ENCODE results near the gene PEA15.

PEA15 gene

DNA sequence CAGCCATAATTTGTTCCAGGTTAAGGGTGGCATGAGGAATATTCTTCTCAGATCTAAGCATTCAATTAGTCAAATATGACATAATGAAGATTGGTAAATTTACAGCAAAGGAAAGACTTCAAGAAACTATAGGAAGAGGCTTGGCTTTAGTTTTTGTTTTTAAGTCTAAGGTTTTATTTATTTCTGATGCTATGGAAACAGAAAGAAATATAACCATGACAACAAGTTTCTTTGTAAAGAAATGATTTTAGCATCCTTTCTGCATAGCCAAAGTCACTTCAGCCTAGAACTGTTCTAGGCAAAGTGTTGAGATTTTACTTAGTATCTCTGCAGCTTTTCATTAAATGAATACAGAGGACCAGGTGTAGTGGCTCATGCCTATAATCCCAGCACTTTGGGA lies 27.7 kb downstream of the PEA15 start:
- H3K4me3 ChIP-seq (ENCODE audit: low read length) = no peak overlapping the region
- no peak for DNase-seq (ENCODE audit: low read depth)
- TF ChIP-seq CTCF (conservative IDR thresholded peaks at IDR 0.05; ENCODE audit: low read depth, low read length) = no peak

DNA sequence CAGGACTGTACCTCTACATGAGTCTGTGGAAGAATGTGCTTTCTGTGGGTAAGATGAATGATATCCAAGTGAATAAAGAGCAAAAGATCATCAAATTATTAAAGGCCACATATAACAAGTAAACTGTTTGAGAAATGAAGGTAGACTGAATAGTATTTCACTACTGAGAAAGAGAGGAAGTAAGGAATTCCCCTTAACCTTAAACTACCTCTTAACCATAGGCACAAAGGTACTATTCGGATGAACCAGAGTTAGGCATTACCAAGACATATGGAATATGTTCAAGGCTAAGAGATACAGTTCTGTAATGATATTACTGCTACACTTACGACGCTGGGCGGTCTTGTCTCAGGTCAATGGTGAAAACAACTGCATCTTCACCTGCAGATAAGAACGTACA lies 31.6 kb downstream of the PEA15 start:
- H3K4me3 ChIP-seq (ENCODE audit: low read length) = no peak overlapping the region
- no peak for TF ChIP-seq CTCF (conservative IDR thresholded peaks at IDR 0.05; ENCODE audit: low read depth, low read length)
- DNase-seq (ENCODE audit: low read depth) = no peak

GRCh38 chr1:160237558-160237957 lies 32.4 kb downstream of the PEA15 start:
- no peak for TF ChIP-seq CTCF (conservative IDR thresholded peaks at IDR 0.05; ENCODE audit: low read depth, low read length)
- no peak for DNase-seq (ENCODE audit: low read depth)

DNA sequence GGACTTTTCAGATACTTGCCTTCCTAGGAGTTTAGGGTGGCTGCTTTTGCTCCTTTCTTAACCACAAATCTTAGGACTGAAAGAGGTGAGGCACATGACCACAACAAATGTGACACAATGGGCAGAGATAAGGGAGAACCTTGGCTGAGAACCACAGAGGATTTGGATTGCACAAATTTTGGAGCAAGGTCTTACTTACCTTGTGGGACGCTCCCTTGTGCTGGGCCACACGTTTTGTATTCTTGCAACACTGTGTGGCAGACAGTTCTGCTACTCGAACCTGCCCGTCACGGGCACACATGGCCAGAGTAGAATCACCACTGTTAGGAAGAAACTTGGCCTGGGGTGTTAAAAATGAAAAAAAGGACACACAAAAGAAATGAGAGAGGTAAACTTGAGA lies 33.2 kb downstream of the PEA15 start:
- no peak overlapping the region for H3K4me3 ChIP-seq (ENCODE audit: low read length)
- DNase-seq (ENCODE audit: low read depth) = no peak
- no peak for TF ChIP-seq CTCF (conservative IDR thresholded peaks at IDR 0.05; ENCODE audit: low read depth, low read length)

More at GRCh38 chr1:160237558-160237957, 32.4 kb downstream of the PEA15 start:
- H3K4me3 ChIP-seq (ENCODE audit: low read length) = no peak overlapping the region

DNA sequence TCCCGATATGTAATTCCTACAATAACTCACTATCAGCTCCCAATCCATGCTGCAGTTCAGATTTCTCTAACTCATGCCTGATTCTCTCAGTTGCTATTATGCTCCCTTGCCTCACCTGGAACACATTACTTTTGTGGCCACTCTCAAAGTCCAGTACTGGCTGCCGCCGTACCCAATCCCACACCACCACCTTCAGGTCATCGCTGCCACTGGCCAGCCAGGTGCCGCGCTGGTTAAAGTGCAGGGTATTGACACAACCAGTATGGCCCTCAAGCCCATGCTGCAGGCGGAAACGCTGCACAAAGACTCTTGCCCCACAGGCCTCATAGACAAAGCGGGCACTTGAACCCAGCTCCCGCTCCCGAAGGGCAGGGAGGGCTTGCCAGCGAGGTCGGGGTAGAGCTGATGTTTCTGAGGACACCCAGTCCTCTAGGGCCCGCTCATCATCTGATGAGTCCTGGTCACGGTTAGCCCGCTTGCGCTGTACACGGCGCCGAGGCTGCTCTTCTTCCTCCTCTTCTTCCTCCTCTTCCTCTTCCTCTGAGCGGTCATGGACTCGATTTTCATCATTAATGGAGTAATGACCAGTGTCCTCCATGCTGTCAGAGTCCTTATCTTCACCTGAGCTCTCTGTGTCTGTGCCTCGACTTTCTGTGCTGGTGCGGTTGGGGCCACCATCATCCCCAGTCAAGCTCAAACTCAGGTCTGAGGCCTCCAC lies 34.6 kb downstream of the PEA15 start:
- no peak for TF ChIP-seq CTCF (conservative IDR thresholded peaks at IDR 0.05; ENCODE audit: low read depth, low read length)
- no peak for DNase-seq (ENCODE audit: low read depth)
- no peak overlapping the region for H3K4me3 ChIP-seq (ENCODE audit: low read length)

DNA sequence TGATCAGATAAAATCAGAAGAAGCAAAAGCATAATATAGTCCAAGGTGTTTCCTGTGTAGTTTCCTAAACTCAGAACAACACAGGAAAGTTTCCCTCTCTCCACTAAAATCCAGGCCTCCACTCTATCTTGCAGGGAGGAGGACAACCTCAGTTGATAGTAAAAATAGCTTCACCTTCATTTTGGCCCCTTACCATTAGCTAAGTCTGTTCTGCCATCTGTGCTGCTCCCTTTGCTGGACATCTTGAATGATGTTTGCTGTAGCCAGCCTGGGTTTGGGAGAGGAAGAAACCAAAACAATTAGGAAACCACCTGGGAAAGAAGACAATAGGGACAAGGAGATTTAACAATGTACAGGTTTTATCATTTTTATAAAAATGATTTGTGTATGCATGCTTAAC lies 38.6 kb downstream of the PEA15 start:
- TF ChIP-seq CTCF (conservative IDR thresholded peaks at IDR 0.05; ENCODE audit: low read depth, low read length) = no peak
- H3K4me3 ChIP-seq (ENCODE audit: low read length) = no peak overlapping the region
- DNase-seq (ENCODE audit: low read depth) = no peak

- no peak for DNase-seq (ENCODE audit: low read depth)
- no peak overlapping the region for H3K4me3 ChIP-seq (ENCODE audit: low read length)
- TF ChIP-seq CTCF (conservative IDR thresholded peaks at IDR 0.05; ENCODE audit: low read depth, low read length) = no peak
These were observed 39.0 kb downstream of the PEA15 start for GRCh38 chr1:160244209-160244608.

Data from retinal pigment epithelial cell (primary cell).